ENCODE measurements around the gene DDIAS. TPM values are rescaled to one million over a fixed set of nuclear protein-coding genes. Genes with fewer than 3 reads are reported as not detected.

Gene DDIAS
- total and polyA plus RNA-seq, 9 of the 15 experiments (the other 6 are each of a cell fraction or from before 2014, with no cell fraction given) = 9.4 to 27.2 (median 23.3) TPM

GRCh38 chr11:82930229-82930628 is 28.7 kb downstream of the DDIAS start:
- BruUV-seq (replicated peaks) = no TSS peak
- no peak overlapping the region for H3K27ac ChIP-seq (ENCODE audit: extremely low read depth, low read depth, low read length)
- intact Hi-C loops (cut with micrococcal nuclease) (no loop called here), in situ Hi-C loops (cut with MboI) (no loop called here)
- no peaks in the 10 kb centered on the region for H3K9me3 ChIP-seq (replicated peaks; ENCODE audit: control insufficient read depth, insufficient read depth, low read depth, low read length)
- peaks cover 70% of the 10 kb centered on the region for H3K36me3 ChIP-seq (ENCODE audit: control insufficient read depth, insufficient read depth, low read length)
- no peak overlapping the region for H3K9ac ChIP-seq (ENCODE audit: insufficient read depth in 1 of 2, low read depth in 2 of 2, low read length in 2 of 2)
- H3K79me2 ChIP-seq (ENCODE audit: control insufficient read depth, insufficient read depth, low read length) = no peaks in the 10 kb centered on the region
- H3K27me3 ChIP-seq (ENCODE audit: control insufficient read depth in 2 of 2, insufficient read depth in 2 of 2, low read length in 2 of 2) = no peaks in the 10 kb centered on the region
- TF ChIP-seq ZNF398 (CRISPR knock-in tag; IDR thresholded peaks at IDR 0.05) = no peak
- no peak for TF ChIP-seq ZNF512 (tag; IDR thresholded peaks at IDR 0.05)
- no peak for TF ChIP-seq ZNF586 (CRISPR knock-in tag; conservative IDR thresholded peaks at IDR 0.05)
- TF ChIP-seq XRCC5 (IDR thresholded peaks at IDR 0.05; ENCODE audit: low read depth, low read length) = no peak
- TF ChIP-seq ZBTB9 (CRISPR knock-in tag; IDR thresholded peaks at IDR 0.05) = no peak
- TF ChIP-seq NFE2 (IDR thresholded peaks at IDR 0.05; ENCODE audit: low read depth) = no peak
- TF ChIP-seq CHD2 (IDR thresholded peaks at IDR 0.05; ENCODE audit: low read depth, low read length) = no peak
- TF ChIP-seq ZNF41 (CRISPR knock-in tag; conservative IDR thresholded peaks at IDR 0.05) = no peak
- no peak for TF ChIP-seq HOXB6 (CRISPR knock-in tag; IDR thresholded peaks at IDR 0.05; ENCODE audit: borderline replicate concordance)
- no peak for TF ChIP-seq FIP1L1 (IDR thresholded peaks at IDR 0.05; ENCODE audit: low read depth, low read length, poor library complexity, severe bottlenecking)
- TF ChIP-seq NCOA2 (IDR thresholded peaks at IDR 0.05; ENCODE audit: partially characterized antibody in 2 of 2) = no peak
- no peaks in the 10 kb centered on the region for H4K20me1 ChIP-seq (replicated peaks; ENCODE audit: control insufficient read depth, insufficient read depth, low read length)
- CTCF ChIA-PET (ENCODE audit: low intra/inter-chr PET ratio) = no interaction called here
- 59% methylated on average over 3 of the region's 3 CpGs for WGBS (ENCODE audit: insufficient coverage, low coverage, missing lambda C conversion rate)
- POLR2A ChIA-PET = interaction anchor here (1.1 kb wide), 1 partner anchor 286 kb away, joined by 3 read pairs; no protein-coding TSS in a partner anchor
- no peak overlapping the region for H2AFZ ChIP-seq (ENCODE audit: low read depth, low read length)
- H3K4me2 ChIP-seq (ENCODE audit: insufficient read depth, low read length) = no peak overlapping the region
- FAIRE-seq = no peak
- peaks cover 0 to 9% of the 10 kb centered on the region in 2 experiments; a peak in 2 of 5 replicates for H3K4me1 ChIP-seq (replicated peaks in 1 of 2; ENCODE audit: control insufficient read depth in 2 of 2, insufficient read depth in 2 of 2, low read length in 2 of 2)
- ATAC-seq = no peak
- no peak for DNase-seq (ENCODE audit: extremely low read depth in 1 of 4, low spot score in 3 of 4)
- no peak overlapping the region for H3K4me3 ChIP-seq
- no peaks in the 10 kb centered on the region for H3K9me1 ChIP-seq (ENCODE audit: control insufficient read depth, insufficient read depth, low read length)
